CD14-positive monocyte (primary cell): ENCODE results near the gene BCKDHB. TPM values are rescaled to one million over a fixed set of nuclear protein-coding genes. Genes with fewer than 3 reads are reported as not detected.

Source experiments
- DNase-seq, 3 donors: peaks; one replicate each; pipeline ENCODE4 v3.0.0-alpha.2; 2011 to 2022
- H2AFZ ChIP-seq: 2 replicates; pipeline ENCODE4 v1.6.0; 2012; ENCODE audit warnings: mild to moderate bottlenecking, low read depth, low read length, inconsistent platforms; ENCODE audit not compliant: insufficient read depth, poor library complexity, severe bottlenecking
- H3K27ac ChIP-seq, 2 donors: 1 replicate in 1 of 2; 2 replicates in 1 of 2; pipeline ENCODE4 v1.5.1; 2012 to 2013; ENCODE audit warnings: low read length in 2 of 2, control low read depth in 1 of 2, inconsistent platforms in 1 of 2, low read depth in 1 of 2, mild to moderate bottlenecking in 1 of 2
- H3K27me3 ChIP-seq, 2 donors: one replicate each; pipeline versions ENCODE4 v1.6.0 to v1.6.1; 2011 to 2013; ENCODE audit warnings: low read length in 2 of 2; ENCODE audit not compliant: control insufficient read depth in 2 of 2, insufficient read depth in 2 of 2
- H3K36me3 ChIP-seq, 2 donors: replicated peaks in 1 of 2; 1 replicate in 1 of 2; 2 replicates in 1 of 2; pipeline versions ENCODE4 v1.5.1 to v1.6.1; 2012 to 2013; ENCODE audit warnings: low read length in 2 of 2, control low read depth in 1 of 2, inconsistent platforms in 1 of 2, mild to moderate bottlenecking in 1 of 2; ENCODE audit not compliant: insufficient read depth in 2 of 2, control insufficient read depth in 1 of 2
- H3K4me1 ChIP-seq, 2 donors: 1 replicate in 1 of 2; 2 replicates in 1 of 2; pipeline versions ENCODE4 v1.5.1 to v1.6.1; 2012 to 2013; ENCODE audit warnings: low read length in 2 of 2, control low read depth in 1 of 2, inconsistent platforms in 1 of 2, mild to moderate bottlenecking in 1 of 2, moderate library complexity in 1 of 2; ENCODE audit not compliant: insufficient read depth in 2 of 2, control insufficient read depth in 1 of 2
- H3K4me2 ChIP-seq: replicated peaks from 2 replicates; pipeline ENCODE3; 2012; ENCODE audit warnings: low read length, moderate library complexity, mild to moderate bottlenecking; ENCODE audit not compliant: poor library complexity, severe bottlenecking; ENCODE audit errors: extremely low read depth
- H3K4me3 ChIP-seq, 3 experiments: fragments of 200-600 bp in 1 of 3; sonication (generic) in 1 of 3; replicated peaks in 1 of 3; 1 replicate in 2 of 3; 2 replicates in 1 of 3; pipeline ENCODE4 v1.5.1; 2011 to 2013; ENCODE audit warnings: low read length in 3 of 3, mild to moderate bottlenecking in 3 of 3, control low read depth in 2 of 3, low read depth in 2 of 3, inconsistent platforms in 1 of 3, moderate library complexity in 1 of 3
- H3K79me2 ChIP-seq: 2 replicates; pipeline ENCODE4 v1.6.0; 2012; ENCODE audit warnings: mild to moderate bottlenecking, control low read depth, inconsistent platforms, low read length, moderate library complexity; ENCODE audit not compliant: insufficient read depth
- H3K9ac ChIP-seq: 2 replicates; pipeline ENCODE4 v1.6.0; 2017; ENCODE audit warnings: low read length, mild to moderate bottlenecking; ENCODE audit not compliant: insufficient read depth, poor library complexity, severe bottlenecking
- H3K9me3 ChIP-seq, 2 donors: replicated peaks in 1 of 2; 1 replicate in 1 of 2; 2 replicates in 1 of 2; pipeline versions ENCODE4 v1.5.1 to v1.6.1; 2012 to 2013; ENCODE audit warnings: low read length in 2 of 2, control low read depth in 1 of 2; ENCODE audit not compliant: control insufficient read depth in 1 of 2, insufficient read depth in 1 of 2
- H4K20me1 ChIP-seq: 2 replicates; pipeline ENCODE4 v1.6.0; 2012; ENCODE audit warnings: mild to moderate bottlenecking, low read length, control low read depth, moderate library complexity; ENCODE audit not compliant: insufficient read depth
- H3K27ac Mint-ChIP-seq, 7 donors: one replicate each; pipeline ENCODE4 v1.8.0; 2020; ENCODE audit warnings: mild to moderate bottlenecking in 7 of 7, mixed read lengths in 7 of 7, moderate library complexity in 6 of 7, inconsistent platforms in 2 of 7
- H3K27me3 Mint-ChIP-seq, 3 donors: one replicate each; pipeline ENCODE4 v1.8.0; 2021 to 2022; ENCODE audit warnings: low read depth in 3 of 3, mild to moderate bottlenecking in 3 of 3, mixed read lengths in 3 of 3, moderate library complexity in 3 of 3, inconsistent platforms in 1 of 3
- H3K36me3 Mint-ChIP-seq, 2 donors: one replicate each; pipeline ENCODE4 v1.8.0; 2020; ENCODE audit warnings: mixed read lengths in 2 of 2, inconsistent platforms in 1 of 2, mild to moderate bottlenecking in 1 of 2
- H3K4me1 Mint-ChIP-seq: one replicate; pipeline ENCODE4 v1.8.0; 2020; ENCODE audit warnings: mild to moderate bottlenecking, mixed read lengths
- H3K4me3 Mint-ChIP-seq, 2 donors: one replicate each; pipeline ENCODE4 v1.8.0; 2020; ENCODE audit warnings: mild to moderate bottlenecking in 2 of 2, mixed read lengths in 2 of 2, moderate library complexity in 1 of 2
- H3K9me3 Mint-ChIP-seq, 7 donors: one replicate each; pipeline ENCODE4 v1.8.0; 2020 to 2022; ENCODE audit warnings: mixed read lengths in 7 of 7, mild to moderate bottlenecking in 6 of 7, moderate library complexity in 6 of 7, inconsistent platforms in 2 of 7
- CTCF ChIP-seq: fragments of 200-600 bp; IDR thresholded peaks from one replicate; pipeline ENCODE4 v1.8.0; 2022; ENCODE audit warnings: antibody characterized with exemption, mild to moderate bottlenecking
- WGBS: methylation state at CpG from one replicate; pipeline ENCODE4 v1.1.5; 2013; ENCODE audit warnings: missing lambda C conversion rate; ENCODE audit not compliant: insufficient coverage; 5-methylcytosine and 5-hydroxymethylcytosine counted together
- intact Hi-C, 2 donors: fragments of 100-400 bp; cut with micrococcal nuclease; formaldehyde crosslinking; loops; one replicate each; pipeline versions ENCODE4 v1.15.0 to v1.15.1; 2023
- polyA plus RNA-seq, 3 donors: library from polyadenylated mRNA; depleted of rRNA in 1 of 3; unstranded in 2 of 3; stranded (reverse) in 1 of 3; fragments of 300-500 nt in 2 of 3; fragments of >200 nt in 1 of 3; fragmentation: Illumina TruSeq in 2 of 3; gene quantifications; 1 replicate in 2 of 3; 2 replicates in 1 of 3; pipeline ENCODE4 v1.2.3, GENCODE V29; 2012 to 2021

The BCKDHB gene
- polyA plus RNA-seq, 3 donors: 1.8 to 4.6 (median 4.0) TPM

DNA sequence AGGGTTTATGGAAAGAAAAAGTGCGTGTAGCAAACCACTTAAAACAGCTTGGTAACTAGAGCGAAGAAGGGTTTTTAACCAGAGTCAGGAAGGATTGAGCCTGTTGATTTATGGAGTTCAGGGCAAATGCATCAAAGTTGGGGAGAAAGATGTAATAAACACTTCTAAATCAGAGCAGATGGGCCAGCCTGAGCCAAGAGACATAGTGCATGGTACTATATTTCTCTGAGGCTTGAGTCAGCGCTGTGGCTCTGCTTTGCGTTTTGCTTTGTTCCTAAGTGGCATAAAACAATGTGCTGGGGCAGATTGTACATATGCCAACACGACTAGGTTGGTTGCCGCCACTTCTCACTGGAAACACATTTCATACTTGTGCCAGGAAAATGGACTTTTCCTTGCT, 111.3 kb downstream of the BCKDHB start:
- Histone ChIP-seq H4K20me1 (no peaks in the 10 kb centered on the region), H3K4me3 (no peak overlapping the region), H3K27ac (no peak overlapping the region), H3K79me2 (no peaks in the 10 kb centered on the region), H3K27me3 (no peaks in the 10 kb centered on the region), H3K4me2 (no peak overlapping the region), H3K9ac (no peak overlapping the region), H3K4me1 (no peaks in the 10 kb centered on the region), H2AFZ (no peak overlapping the region), H3K9me3 (no peaks in the 10 kb centered on the region), H3K36me3 (no peaks in the 10 kb centered on the region)
- Mint-ChIP-seq H3K4me3 (no peak overlapping the region), H3K27me3 (no peaks in the 10 kb centered on the region), H3K36me3 (peaks cover 2 to 8% of the 10 kb centered on the region in 2 donors), H3K27ac (no peak overlapping the region), H3K4me1 (no peaks in the 10 kb centered on the region), H3K9me3 (peaks cover 0 to 7% (median 2%) of the 10 kb centered on the region in 7 donors)
- 100% methylated on average over 5 of the region's 6 CpGs for WGBS
- no peak for TF ChIP-seq CTCF
- no peak for DNase-seq
- intact Hi-C loops: no loop called here

DNA sequence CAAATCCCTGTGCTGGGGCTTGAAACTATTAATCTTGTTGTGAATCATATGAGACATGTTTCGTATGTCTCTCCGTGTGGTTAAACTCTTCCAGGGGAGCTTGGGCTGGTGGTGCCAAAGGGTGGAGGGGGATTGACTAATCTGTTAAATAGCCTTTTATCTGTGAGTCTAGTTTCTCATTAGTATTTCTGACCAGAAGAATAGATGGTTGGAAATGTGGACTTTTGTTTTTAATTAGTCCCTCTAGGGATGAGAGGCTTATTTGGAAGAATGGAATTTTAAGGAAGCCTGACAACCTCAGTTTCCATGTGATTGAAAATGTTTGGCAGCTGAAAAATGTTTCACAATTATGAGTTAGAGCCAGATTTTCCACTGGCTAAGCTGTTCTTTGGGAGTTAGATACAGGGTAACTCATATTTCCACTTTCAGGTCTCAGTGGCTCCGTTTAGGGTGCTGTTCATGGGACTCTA, 117.3 kb downstream of the BCKDHB start:
- H3K36me3 Mint-ChIP-seq: peaks cover 2 to 14% of the 10 kb centered on the region in 2 donors
- intact Hi-C loops: no loop called here
- DNase-seq: no peak

More for the DNA sequence above, 117.3 kb downstream of the BCKDHB start:
- Histone ChIP-seq H3K79me2 (no peaks in the 10 kb centered on the region), H2AFZ (no peak overlapping the region), H3K9me3 (no peaks in the 10 kb centered on the region), H4K20me1 (no peaks in the 10 kb centered on the region), H3K9ac (no peak overlapping the region), H3K4me3 (no peak overlapping the region), H3K4me1 (no peaks in the 10 kb centered on the region), H3K27ac (no peak overlapping the region), H3K36me3 (no peaks in the 10 kb centered on the region), H3K27me3 (no peaks in the 10 kb centered on the region), H3K4me2 (no peak overlapping the region)
- WGBS: 100% methylated on average over 2 of the region's 3 CpGs
- Mint-ChIP-seq H3K27me3 (no peaks in the 10 kb centered on the region), H3K4me1 (no peaks in the 10 kb centered on the region), H3K9me3 (peaks cover 0 to 7% (median 4%) of the 10 kb centered on the region in 7 donors), H3K4me3 (no peak overlapping the region), H3K27ac (no peak overlapping the region)
- no peak for TF ChIP-seq CTCF
